DMS79 (cell line): ENCODE results near the gene TSSC4.

Source experiments
- DNase-seq: peaks from one replicate; lab custom pipeline; 2025; lab: John Stamatoyannopoulos, UW

TSSC4 gene

DNA sequence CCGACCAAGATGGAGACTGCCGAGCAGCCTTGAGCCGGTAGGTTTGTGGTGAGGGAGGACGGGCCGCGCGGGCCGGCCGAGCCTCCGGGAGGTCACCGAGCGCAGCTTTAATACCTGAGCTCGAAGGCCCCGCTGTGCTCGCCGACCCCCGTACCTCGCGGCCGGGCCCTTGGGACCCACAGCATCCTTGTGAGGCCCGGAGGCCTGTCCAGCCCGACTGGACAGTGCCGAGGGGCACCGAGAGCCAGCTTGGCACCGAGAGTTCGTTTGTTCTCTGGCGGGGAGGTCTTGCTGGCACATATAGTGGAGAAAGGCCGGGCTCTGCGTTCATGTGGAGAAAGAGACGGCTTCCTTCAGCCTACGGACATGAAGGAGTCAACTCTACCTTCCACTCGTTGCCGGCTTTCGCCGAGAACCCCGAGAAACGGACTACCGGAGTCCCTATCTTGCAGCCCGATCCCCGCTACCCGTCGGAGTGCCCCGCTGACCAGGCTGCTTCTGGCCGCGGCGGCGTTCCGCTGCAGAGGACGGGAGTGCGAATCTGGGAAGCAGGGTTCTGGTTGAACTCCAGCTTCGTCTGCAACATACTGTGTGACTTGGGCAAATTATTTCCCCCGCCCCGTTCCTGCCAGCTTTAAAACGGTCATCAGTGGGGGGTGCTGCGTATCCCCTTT lies 349 bp downstream of the TSSC4 start:
- no peak for DNase-seq

GRCh38 chr11:2401436-2401984 lies 960 bp downstream of the TSSC4 start:
- no peak for DNase-seq

GRCh38 chr11:2402106-2402505 lies 1.6 kb downstream of the TSSC4 start:
- no peak for DNase-seq

GRCh38 chr11:2402890-2403645 lies 2.5 kb downstream of the TSSC4 start:
- no peak for DNase-seq

DNA sequence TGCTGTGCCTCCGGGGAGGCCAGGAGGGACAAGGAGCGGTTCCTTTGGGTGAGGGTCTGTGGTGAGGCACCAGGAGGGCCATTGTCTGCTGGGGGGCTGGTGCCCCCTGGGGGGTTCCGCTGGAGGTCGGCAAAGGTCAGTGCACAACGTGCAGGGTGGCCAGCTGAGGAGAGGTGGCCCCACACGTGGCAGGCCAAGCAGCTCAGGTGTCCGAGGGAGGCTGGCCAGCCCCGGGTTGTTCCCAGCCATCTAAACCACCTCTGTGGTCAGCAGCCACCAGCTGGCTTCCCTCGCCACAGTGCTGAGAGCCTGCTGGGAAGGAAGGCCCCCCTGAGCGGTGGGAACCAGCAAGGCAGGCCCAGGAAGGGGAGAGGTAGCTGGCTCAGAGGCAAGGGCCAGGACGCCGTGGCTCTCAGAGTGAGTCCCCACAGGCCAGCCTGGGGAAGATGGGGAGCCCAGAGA lies 4.2 kb downstream of the TSSC4 start:
- no peak for DNase-seq

DNA sequence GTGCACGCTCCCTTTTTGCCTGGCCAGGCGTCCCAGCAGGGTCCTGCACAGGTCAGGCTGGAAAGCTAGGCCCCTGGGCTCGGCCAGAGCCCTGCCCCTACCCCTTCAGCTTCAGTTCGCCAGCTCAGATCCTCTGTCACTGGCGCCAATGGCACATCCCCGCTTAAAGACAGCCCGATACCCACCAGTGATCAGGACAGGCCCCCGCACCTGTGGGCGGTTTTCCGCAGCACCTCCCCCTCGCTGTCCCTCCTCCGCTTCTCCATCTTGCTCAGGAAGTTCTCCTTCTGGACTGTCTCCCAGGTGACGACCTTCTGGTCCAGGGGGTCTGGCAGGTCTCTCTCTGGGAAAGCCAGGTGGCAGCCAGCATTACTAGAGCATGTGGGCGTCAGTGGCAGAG lies 5.9 kb downstream of the TSSC4 start:
- DNase-seq: no peak

GRCh38 chr11:2406878-2407410 lies 6.4 kb downstream of the TSSC4 start:
- no peak for DNase-seq

DNA sequence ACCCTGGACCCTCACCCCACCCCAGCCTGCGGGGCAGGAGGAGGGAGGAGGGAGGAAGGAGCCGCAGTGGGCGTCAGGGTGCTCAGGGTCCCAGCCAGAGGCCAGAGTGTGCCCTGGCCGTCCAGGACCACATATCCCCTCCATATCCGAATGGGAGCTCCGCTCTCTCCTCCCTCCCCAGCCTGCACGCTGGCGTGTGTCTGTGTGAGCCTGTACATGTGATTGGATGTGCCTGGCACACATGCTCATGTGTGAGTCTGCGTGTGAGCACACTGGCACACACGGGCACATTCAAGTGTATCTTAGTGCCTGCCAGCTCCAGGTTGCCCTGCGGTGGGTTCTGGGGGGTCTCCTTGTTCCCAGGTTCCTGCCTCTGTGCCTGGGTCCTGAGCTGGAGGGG lies 8.1 kb downstream of the TSSC4 start:
- DNase-seq: no peak

- no peak for DNase-seq
These were observed 8.6 kb downstream of the TSSC4 start for GRCh38 chr11:2409126-2409525.

DNA sequence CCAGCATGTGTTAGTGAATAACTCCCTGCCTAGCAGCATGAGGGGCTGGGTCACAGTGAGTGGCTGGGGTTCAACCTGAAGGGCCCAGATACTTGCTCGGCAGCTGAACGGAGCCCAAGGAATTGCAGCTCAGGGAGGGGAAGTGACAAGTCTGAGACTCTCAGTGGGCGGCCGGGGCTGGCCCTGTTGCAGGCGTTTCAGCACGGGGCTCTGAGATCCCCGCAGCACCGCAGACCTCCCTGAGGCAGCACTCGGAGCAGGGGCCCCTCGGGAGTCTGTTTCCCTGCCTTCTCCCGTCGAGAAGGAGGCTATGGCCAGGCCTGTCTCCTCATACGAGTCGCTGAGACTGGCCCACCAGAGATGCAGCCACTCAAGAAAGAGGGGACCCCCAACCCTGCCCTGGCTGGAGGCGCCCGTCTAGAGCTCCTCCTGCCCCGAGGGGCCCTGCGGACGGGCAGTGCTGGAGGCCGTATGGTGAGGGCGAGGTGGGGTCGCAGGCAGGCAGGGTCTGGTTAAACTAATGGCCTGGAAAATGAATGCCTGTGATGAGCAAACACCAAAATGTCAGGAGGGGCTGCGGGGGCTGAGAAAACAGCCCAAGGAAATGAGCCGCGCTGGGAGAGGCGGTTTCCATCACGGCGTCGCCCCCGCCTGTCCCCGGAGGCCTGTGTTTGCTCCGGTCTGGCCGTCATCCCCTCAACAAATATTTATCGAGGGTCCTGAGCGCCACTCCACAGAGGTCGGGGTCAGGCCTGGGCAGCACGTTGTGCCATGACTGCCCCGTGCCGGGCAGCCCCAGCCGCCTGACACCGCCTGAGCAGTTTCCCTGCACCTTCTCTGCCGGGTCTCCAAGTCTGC lies 9.3 kb downstream of the TSSC4 start:
- DNase-seq: no peak

- no peak for DNase-seq
These were observed 10.1 kb downstream of the TSSC4 start for GRCh38 chr11:2410616-2411015.

DNA sequence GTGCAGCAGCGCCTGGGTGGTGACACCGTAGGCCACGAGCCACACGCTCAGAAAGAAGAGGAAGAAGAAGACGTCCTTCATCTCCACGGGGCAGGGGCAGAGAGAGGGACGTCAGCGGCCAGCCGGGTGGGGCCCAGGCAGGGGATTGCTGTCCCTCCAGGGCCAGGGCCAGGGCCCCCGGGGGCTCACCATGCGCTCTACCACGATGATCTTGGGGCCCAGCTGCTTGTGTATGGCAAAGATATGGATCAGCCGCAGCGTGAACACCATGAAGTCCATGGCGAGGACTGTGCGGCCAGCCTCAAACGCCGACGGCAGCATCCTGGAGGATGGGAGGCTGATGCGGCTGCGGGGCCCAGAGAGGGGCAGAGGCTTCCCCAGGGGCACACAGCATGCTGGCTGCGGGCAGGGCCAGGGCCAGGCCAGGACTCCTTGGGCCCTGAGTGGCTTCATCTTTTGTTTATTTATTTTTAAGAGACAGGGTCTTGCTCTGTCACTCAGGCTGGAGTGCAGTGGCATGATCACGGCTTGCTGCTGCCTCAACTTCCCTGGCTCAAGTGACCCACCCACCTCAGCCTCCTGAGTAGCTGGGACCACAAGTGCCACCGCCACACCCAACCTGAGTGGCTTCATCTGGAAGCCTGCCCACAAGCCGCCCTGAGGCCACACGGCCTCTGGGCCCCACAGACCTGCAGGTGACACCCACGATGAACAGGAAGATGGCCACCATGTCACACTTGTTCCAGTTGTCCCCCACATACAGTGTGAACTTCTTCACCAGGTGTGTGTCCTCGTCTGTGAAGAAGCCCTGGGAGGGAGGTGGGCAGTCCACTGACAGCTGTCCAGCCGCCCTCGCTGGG lies 11.1 kb downstream of the TSSC4 start:
- DNase-seq: no peak

GRCh38 chr11:2412323-2412722 lies 11.8 kb downstream of the TSSC4 start:
- no peak for DNase-seq

DNA sequence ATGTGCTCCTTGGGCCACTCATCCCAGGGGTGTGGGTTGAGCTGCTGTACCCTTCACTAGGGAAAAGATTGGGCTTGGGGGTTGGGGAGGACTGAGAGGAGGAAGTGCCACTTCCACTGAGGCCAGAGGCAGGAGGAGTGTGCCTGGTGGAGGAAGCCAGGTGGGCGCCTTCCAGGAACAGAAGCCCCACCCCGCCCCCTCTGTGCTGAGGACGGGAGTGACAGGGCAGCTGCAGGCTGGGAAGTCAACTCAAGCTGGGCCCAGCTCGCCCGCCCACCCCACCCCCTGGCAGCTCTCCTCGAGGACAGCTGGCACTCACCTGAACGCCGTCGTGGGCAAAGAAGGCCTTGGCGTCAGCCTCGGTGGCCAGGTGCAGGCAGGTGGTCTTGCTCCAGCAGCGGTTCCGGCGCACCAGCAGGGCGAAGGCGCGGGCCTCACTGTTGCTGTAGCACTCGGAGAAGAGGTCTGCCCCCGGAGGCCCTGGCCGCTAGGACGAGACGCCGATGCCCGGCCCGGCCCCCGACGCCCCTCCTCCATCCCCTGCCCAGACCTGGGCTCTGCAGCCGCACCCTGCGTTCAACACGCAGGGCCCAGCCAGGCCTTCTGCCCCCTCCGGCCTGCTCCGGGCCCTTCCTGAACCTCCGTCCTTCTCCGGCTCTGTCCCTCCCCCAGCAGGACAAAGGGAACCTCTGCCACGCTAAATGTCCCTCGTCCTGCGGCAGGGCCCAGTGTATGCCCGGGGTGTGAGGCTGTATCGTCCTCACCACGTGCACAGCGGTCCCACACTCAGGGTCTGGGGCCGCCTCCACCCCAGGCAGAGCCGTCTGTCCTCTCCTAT lies 13.4 kb downstream of the TSSC4 start:
- DNase-seq: no peak

DNA sequence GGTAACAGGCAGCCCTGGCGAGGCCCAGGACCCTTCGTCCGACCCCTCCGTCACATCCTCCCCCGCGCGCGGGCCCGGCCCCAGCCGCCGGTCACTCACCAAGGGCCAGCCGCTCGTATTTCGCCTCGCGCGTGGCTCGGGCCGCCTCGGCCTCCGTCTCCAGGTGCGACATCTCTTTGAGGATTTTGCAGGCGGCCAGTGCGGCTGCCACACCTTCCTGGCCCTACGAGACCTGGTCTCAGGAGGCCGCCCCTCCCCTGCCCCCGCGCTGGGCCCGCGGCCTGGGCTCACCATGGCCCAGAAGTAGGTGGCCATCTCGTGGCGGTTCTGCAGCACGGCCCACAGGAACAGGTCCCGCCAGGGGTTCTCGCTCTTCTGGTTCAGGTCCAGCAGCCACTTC lies 14.1 kb downstream of the TSSC4 start:
- DNase-seq: no peak

- DNase-seq: no peak
These were observed 14.6 kb downstream of the TSSC4 start for GRCh38 chr11:2415171-2415570.

GRCh38 chr11:2415601-2416380 lies 15.2 kb downstream of the TSSC4 start:
- DNase-seq: no peak

GRCh38 chr11:2416765-2417164 lies 16.2 kb downstream of the TSSC4 start:
- no peak for DNase-seq
